Measurements from ENCODE around the gene CNST.
"Not testable (repeated sequence)": the region's sequence is repeated elsewhere in the genome, so short reads cannot be mapped to it uniquely, and the experiment has no call there.

CNST gene

GRCh38 chr1:246600579-246600978, 34.3 kb downstream of the CNST start:
- Histone ChIP-seq H3K27me3 (no peaks in the 10 kb centered on the region), H3K9me3 (no peaks in the 10 kb centered on the region), H3K36me3 (no peaks in the 10 kb centered on the region), H3K4me3 (ENCODE audit: low read depth, low read length) (no peak overlapping the region), H3K4me1 (no peaks in the 10 kb centered on the region; the same call in 1 of the 2 replicates)
- DNase-seq = no peak
- no peak for TF ChIP-seq CTCF (IDR thresholded peaks at IDR 0.05; ENCODE audit: low read depth, low read length)

- Histone ChIP-seq H3K4me1 (no peaks in the 10 kb centered on the region; the same call in 1 of the 2 replicates), H3K9me3 (no peaks in the 10 kb centered on the region), H3K4me3 (ENCODE audit: low read depth, low read length) (no peak overlapping the region), H3K27me3 (no peaks in the 10 kb centered on the region), H3K36me3 (no peaks in the 10 kb centered on the region)
- TF ChIP-seq CTCF (IDR thresholded peaks at IDR 0.05; ENCODE audit: low read depth, low read length) = no peak
- DNase-seq = peak; percentile 27
These were observed 35.9 kb downstream of the CNST start for GRCh38 chr1:246602194-246602593.

GRCh38 chr1:246605231-246605630, 39.0 kb downstream of the CNST start:
- H3K27me3 ChIP-seq; H3K4me1 ChIP-seq; H3K4me3 ChIP-seq (ENCODE audit: low read depth, low read length); DNase-seq; H3K9me3 ChIP-seq; H3K36me3 ChIP-seq: not testable (repeated sequence)

- DNase-seq = no peak
These were observed 41.2 kb downstream of the CNST start for GRCh38 chr1:246607462-246607861.

GRCh38 chr1:246608616-246609376, 42.5 kb downstream of the CNST start:
- TF ChIP-seq CTCF (IDR thresholded peaks at IDR 0.05; ENCODE audit: low read depth, low read length) = 0 out of 2 replicates have a peak, but pooled peaks have one; percentile 6
- no peaks in the 10 kb centered on the region for H3K4me1 ChIP-seq
- DNase-seq = no peak
- no peaks in the 10 kb centered on the region for H3K36me3 ChIP-seq
- H3K4me3 ChIP-seq (ENCODE audit: low read depth, low read length) = no peak overlapping the region
- no peaks in the 10 kb centered on the region for H3K9me3 ChIP-seq
- H3K27me3 ChIP-seq = no peaks in the 10 kb centered on the region

More at GRCh38 chr1:246607462-246607861, 41.2 kb downstream of the CNST start:
- TF ChIP-seq CTCF (IDR thresholded peaks at IDR 0.05; ENCODE audit: low read depth, low read length) = no peak
- H3K9me3 ChIP-seq = no peaks in the 10 kb centered on the region
- no peaks in the 10 kb centered on the region for H3K27me3 ChIP-seq
- H3K36me3 ChIP-seq = no peaks in the 10 kb centered on the region
- H3K4me3 ChIP-seq (ENCODE audit: low read depth, low read length) = no peak overlapping the region
- H3K4me1 ChIP-seq = no peaks in the 10 kb centered on the region

GRCh38 chr1:246609632-246610031, 43.4 kb downstream of the CNST start:
- Histone ChIP-seq H3K4me3 (ENCODE audit: low read depth, low read length) (no peak overlapping the region), H3K4me1 (no peaks in the 10 kb centered on the region), H3K9me3 (no peaks in the 10 kb centered on the region), H3K36me3 (no peaks in the 10 kb centered on the region), H3K27me3 (no peaks in the 10 kb centered on the region)
- DNase-seq = no peak
- TF ChIP-seq CTCF (IDR thresholded peaks at IDR 0.05; ENCODE audit: low read depth, low read length) = no peak
